Measurements from ENCODE around the gene CDH13. TPM values are rescaled to one million over a fixed set of nuclear protein-coding genes. Genes with fewer than 3 reads are reported as not detected.

The CDH13 gene
- polyA plus RNA-seq, 4 donors: 9.4 to 16.6 (median 13.4) TPM

GRCh38 chr16:83308414-83308813 lies 681.6 kb downstream of the CDH13 start:
- DNase-seq (ENCODE audit: low read depth in 4 of 4, low spot score in 2 of 4): no peak

GRCh38 chr16:83310816-83311215 lies 684.0 kb downstream of the CDH13 start:
- DNase-seq (ENCODE audit: low read depth in 4 of 4, low spot score in 2 of 4): no peak

DNA sequence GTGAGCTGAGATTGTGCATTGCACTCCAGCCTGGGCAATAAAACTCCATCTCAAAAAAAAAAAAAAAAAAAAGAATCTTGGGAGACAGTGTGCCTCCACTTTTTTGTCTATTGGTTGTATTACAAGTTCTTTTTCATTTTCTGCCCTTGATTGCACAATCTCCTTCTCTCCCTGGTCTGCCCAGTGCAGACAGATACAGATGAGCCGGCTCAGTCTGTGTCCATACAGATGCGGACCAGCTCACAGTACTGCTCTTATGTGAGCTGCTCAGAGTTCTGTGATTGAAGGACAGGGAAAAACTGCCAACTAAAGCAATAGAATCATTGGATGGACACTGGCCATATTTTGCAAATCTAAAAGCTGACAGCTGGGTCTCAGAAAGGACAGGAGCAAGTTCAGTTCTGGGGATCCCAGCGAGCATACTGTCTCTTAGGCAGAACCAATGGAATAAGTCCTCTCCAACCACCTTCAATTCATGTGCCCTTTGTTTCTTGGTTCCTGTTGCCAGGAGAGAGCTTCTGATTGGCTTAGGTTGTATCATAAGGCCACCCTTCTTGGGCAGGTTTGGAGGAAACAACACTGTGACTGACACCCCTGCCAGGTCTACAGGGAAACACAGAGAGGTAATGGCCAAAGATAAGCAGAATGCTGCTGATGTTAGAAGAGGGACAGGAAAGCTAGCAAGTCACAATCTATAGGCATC lies 685.4 kb downstream of the CDH13 start:
- no peak for DNase-seq (ENCODE audit: low read depth in 4 of 4, low spot score in 2 of 4)

DNA sequence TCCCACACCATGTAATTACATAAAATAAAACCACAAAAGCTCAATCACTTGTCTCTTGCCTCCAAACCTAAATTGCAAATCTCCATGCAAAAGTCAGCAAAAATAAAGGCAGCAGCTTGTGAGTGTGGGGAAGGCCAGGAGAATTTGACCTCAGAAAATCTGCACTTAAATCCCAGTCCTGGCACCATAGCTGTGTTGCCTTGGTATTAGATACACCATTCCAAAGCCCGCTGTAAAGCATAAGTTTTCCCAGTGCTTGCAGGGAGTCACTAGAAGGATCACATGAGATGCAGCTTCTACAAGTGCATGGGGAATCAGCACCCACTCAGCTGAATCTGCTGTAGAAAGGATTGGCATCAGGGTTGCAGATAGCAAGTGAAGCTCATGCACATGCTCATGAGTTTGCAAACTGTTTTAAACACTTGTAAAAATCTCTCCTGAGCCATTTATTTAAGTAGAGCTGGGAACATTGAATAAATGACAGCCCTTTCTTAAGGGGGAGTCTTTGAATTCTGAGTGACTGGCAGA lies 686.0 kb downstream of the CDH13 start:
- no peak for DNase-seq (ENCODE audit: low read depth in 4 of 4, low spot score in 2 of 4)

DNA sequence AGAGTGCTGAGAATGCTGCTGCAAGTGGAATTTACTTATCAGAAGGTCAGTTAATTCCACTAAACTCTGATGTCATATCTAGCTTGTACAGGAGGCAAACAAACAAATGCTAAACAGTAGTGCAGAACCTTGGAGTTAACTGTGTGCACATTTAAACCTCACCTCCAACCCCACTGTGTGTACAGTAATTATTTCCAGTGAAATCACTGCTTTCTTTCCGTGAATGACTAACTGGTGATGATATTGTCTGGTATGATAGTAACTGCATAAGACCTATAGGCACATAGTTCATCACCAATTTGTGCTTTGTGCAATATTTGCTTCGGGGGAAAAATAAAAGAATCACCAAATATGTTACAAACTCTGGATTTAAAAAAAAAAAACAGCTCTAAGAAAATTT lies 688.5 kb downstream of the CDH13 start:
- no peak for DNase-seq (ENCODE audit: low read depth in 4 of 4, low spot score in 2 of 4)

- no peak for DNase-seq (ENCODE audit: low read depth in 4 of 4, low spot score in 2 of 4)
Measured at GRCh38 chr16:83316458-83316857, 689.7 kb downstream of the CDH13 start.

DNA sequence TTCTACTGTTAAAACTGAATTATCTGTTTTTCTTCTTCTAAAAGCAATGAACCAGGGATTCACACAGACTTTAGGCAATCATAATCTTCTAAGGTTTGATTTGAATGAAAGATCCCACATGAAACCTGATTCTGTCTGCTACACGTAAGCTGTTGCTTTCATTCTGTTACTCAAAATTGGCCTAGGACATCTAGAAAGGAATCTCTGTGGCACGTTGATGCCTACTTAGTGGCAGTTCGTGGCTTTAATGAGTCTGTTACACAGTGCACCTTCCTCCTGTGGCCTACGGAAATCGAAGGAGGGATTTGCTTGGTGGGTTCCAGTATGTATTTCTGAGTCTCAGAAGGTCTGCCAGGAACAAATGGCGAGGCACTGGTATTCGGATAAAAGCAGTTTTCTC lies 691.6 kb downstream of the CDH13 start:
- no peak for DNase-seq (ENCODE audit: low read depth in 4 of 4, low spot score in 2 of 4)

DNA sequence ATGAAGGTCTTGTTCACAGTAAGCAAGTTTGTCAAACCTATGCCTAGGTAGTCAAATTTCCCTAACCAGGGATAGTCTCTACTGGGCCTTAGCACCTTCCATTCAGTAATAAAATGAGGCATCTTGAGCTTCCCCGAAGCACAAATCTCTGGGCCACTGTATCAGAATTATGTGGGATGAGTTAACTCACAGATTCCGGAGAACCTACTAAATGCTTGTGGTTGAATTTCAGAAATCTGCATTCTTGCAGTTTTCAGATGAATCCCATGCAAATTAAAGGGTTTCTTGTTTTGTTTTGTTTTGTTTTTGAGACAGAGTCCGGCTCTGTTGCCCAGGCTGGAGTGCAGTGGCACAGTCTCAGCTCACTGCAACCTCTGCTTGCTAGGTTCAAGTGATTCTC lies 702.2 kb downstream of the CDH13 start:
- no peak for DNase-seq (ENCODE audit: low read depth in 4 of 4, low spot score in 2 of 4)

DNA sequence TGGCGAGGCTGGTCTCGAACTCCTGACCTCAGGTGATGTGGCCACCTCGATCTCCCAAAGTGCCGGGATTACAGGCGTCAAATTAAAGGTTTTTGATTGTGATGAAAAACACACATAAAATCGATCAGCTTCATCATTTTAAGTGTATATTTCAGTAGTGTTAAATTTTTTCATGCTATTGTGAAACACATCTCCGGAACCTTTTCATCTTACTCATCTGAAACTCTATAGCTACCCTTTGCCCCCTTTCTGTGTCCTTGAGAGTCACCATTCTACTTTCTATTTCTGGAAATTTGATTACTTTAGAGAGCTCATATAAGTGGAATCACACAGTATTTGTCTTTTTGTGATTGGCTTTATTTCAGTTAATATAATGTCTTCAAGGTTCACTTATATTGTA lies 702.7 kb downstream of the CDH13 start:
- no peak for DNase-seq (ENCODE audit: low read depth in 4 of 4, low spot score in 2 of 4)

- no peak for DNase-seq (ENCODE audit: low read depth in 4 of 4, low spot score in 2 of 4)
Measured at GRCh38 chr16:83330251-83330650, 703.5 kb downstream of the CDH13 start.

DNA sequence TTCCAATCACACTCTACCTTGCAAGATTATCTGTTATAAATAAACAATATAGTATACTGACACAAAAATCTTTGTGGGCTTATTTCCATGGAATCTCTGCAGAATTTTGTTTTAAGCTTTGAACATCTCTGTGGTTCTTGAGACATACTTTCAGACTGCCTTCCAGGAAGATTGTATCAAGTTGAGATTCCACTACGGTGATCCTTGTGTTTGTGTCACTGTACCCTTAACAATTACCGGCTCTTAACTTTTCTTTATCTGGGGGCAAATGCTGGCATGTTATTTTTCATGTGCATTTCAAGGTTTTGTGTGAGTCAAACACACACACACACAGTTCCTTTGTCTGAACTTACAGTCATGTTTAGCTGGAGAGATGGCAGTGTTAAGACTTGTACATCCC lies 708.3 kb downstream of the CDH13 start:
- DNase-seq (ENCODE audit: low read depth in 4 of 4, low spot score in 2 of 4): no peak

DNA sequence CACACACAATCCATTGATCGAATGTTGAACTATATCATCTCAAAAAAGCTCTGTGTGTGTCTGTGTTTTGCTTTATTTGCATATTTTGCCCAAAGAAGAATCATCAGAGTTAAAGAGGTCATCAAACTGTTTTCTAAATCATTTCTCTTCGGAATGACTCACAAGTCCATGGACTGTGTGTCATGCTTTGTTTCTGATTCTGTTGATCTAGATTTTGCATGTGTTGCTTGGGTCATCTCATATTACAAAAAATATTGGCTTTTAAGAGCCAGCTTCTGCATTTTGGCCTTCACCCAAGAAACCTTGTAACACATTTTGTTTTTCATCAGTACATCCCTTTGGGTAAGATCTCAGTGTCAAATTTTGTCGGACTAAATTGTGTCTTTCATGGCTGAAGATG lies 709.8 kb downstream of the CDH13 start:
- DNase-seq (ENCODE audit: low read depth in 4 of 4, low spot score in 2 of 4): no peak

DNA sequence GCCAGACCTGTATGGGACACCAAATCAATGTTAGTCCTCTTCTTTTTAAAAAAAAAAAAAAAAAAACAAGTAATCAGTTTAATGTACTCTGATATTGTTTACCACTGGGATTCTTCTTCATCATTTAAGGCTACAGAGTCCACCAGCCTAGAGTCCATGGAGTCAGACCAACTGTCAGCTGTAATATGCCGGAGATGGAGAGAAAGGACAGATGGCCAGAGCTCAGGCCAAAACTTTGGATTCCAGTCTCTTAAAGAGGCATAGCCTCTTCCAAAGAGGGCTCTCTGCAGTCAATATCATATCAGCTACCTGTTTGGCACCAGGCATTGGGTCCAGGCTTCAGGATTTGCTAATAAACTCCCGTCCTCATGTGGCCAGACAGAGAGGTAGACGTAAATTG lies 711.4 kb downstream of the CDH13 start:
- no peak for DNase-seq (ENCODE audit: low read depth in 4 of 4, low spot score in 2 of 4)

- DNase-seq (ENCODE audit: low read depth in 4 of 4, low spot score in 2 of 4): no peak
Measured at GRCh38 chr16:83338941-83339340, 712.2 kb downstream of the CDH13 start.

DNA sequence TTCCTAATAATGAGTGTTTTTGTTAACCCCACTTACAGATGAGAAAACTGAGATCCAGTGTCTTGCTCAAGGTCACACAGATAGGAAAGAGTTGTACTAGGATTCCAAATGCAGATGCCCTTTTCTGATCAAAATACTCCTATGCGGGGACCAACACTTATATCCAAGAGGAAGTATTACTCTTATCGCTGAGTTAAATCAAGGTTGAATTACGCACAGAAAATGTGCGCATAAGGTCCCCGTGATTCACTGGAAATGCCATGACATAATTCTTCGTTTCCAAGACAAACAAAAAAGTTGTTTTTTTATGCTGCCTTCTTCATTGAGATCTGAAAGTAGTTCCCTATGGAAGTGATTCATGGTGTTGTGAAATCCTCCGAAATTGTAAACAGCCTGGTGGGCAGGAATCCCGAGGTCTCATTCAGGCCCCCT lies 717.2 kb downstream of the CDH13 start:
- DNase-seq (ENCODE audit: low read depth in 4 of 4, low spot score in 2 of 4): no peak

DNA sequence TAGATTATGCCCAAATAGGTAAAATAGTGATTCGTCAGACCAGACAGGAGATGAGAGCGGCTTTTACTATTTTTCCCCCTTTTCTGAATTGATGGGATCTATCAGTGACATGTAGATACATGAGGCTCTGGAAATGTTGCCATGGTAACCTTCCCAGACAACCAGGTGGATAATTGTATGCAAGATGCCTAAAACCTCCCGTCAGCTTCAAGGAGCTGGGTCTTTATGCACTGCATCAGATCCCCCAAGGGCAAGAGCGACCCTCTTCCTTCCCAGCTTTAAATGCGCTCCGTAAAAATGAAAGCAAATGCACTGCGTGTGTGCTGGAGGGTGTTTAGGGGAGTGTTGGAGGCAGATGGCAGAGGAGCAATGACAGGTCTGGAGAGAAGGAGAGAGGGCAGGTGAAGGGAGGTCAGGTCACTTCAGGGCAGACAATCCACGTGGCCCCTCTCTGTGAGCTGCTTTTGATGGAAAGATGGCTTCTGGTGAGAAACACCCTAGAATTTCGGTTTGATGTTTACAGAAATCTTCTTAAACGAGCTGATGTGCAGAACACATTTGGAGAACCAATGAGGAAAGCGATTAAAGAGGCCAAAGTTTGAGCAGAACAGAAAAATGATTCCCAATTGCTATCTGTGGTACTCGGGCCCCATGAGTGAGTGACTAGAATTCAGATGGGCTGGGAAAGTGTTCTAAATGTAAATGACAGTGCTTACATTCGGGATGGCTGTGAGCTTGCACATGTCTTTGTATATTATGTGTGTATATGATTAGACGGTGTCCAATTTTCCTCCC lies 719.3 kb downstream of the CDH13 start:
- DNase-seq (ENCODE audit: low read depth in 4 of 4, low spot score in 2 of 4): no peak

DNA sequence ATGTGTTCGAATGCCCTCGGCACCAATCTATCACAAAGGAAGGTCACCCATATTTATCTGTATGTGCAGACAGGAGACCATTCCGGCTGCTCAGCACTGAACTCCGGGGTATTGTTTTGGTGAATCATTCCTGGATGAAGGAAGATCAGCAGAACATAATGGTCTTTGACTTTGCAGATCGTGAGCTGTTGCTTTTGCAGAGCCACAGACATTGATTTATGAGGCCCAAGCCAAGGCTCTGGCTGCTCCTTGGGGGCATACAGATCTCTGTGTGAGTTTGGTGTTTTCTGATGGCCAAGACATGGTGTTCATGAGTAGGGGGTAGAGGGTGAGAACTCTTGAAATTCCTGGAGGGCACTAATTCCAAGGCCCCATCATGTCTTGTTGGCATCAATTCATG lies 722.2 kb downstream of the CDH13 start:
- DNase-seq (ENCODE audit: low read depth in 4 of 4, low spot score in 2 of 4): no peak

DNA sequence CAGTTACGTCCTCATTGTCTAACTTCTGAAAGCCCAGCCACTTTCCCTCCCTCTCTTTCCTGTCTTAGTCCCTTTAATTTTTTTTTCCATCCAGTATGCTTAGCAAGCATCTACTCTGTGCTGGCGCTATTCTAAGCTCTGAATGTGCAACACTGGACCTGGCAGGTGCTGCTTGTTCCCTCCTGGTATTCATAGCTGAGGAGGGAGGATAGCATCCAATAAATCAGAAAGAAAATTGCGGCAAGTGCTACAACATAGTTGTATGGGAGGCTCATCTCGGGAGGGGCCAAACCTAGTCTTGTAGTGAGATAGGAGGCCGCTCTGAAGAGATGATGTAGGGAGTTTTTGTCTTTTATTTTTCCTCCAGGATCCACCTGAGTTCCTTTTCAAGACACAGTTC lies 723.7 kb downstream of the CDH13 start:
- DNase-seq (ENCODE audit: low read depth in 4 of 4, low spot score in 2 of 4): no peak

DNA sequence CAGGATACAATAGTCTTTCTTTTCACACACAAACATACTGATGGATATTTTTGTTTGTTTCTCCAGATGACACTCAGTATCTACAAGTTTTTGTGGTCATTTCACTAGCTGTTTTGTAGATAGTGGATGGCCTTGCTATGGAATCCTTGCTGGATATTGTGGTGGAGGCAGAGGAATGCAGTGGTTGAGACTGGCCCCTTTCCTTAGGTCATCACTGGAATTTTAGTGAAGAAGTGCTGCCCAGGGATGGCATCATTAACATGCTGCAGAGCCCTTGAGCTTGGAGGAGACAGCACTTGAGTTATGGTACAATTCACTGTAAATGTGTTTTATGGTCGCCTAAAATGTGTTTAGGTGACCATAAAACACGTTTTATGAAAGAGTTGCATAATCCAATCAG lies 725.1 kb downstream of the CDH13 start:
- no peak for DNase-seq (ENCODE audit: low read depth in 4 of 4, low spot score in 2 of 4)

DNA sequence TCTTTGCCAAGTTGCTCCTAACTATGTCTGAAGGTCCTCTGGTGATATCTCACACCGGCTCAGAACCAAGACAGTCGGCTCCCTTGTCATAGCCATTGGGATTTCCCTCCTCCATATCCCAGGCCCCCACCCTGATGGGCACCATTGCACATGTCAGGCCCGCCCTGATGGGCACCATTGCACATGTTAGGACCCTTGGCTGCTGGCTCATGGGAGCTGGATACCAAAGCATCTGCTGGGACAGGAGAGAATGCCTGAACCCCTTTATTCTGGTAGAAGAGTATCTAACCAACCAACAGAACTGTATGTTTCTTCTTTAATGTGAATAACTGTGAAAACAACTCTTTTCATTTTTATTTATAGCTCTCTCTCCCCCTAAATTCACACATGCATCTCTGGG lies 726.5 kb downstream of the CDH13 start:
- no peak for DNase-seq (ENCODE audit: low read depth in 4 of 4, low spot score in 2 of 4)

- no peak for DNase-seq (ENCODE audit: low read depth in 4 of 4, low spot score in 2 of 4)
Measured at GRCh38 chr16:83354015-83354414, 727.2 kb downstream of the CDH13 start.

Measured in left renal cortex interstitium (tissue), 4 donors.